Uterus (tissue), 2 donors: Measurements from ENCODE around the gene OAS2.

ENCODE experiments used
- POLR2A ChIP-seq, 2 donors: fragments of 450-650 bp; IDR thresholded peaks; one replicate each; pipeline ENCODE4 v1.6.1; 2016; ENCODE audit warnings: antibody characterized with exemption in 2 of 2, mild to moderate bottlenecking in 1 of 2, moderate library complexity in 1 of 2
- TF ChIP-seq, protein P1 (sequence below), 4 experiments: fragments of 200-600 bp in 2 of 4; fragments of 450-650 bp in 2 of 4; sonication (generic) in 2 of 4; IDR thresholded peaks; one replicate each; pipeline ENCODE4 v1.5.1; 2016 to 2019; ENCODE audit warnings: antibody characterized with exemption in 4 of 4, mild to moderate bottlenecking in 2 of 4, moderate library complexity in 1 of 4

DNA sequence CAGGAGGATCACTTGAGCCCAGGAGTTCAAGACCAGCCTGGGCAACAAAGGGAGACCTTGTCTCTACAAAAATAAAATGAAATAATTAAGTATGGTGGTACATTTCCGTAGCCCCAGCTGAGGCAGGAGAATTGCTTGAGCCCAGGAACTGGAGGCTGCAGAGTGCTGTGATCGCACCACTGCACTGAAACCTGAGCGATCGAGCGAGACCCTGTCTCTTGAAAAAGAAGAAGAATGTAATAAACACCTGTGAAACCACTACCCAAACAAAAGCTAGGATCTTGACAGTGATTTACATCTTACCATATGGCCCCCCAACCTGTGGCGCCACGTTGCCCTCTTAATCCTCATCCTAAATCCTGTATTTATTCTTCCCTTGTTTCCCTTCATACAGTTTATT lies 72.5 kb downstream of the OAS2 start:
- TF ChIP-seq, protein P1, sequence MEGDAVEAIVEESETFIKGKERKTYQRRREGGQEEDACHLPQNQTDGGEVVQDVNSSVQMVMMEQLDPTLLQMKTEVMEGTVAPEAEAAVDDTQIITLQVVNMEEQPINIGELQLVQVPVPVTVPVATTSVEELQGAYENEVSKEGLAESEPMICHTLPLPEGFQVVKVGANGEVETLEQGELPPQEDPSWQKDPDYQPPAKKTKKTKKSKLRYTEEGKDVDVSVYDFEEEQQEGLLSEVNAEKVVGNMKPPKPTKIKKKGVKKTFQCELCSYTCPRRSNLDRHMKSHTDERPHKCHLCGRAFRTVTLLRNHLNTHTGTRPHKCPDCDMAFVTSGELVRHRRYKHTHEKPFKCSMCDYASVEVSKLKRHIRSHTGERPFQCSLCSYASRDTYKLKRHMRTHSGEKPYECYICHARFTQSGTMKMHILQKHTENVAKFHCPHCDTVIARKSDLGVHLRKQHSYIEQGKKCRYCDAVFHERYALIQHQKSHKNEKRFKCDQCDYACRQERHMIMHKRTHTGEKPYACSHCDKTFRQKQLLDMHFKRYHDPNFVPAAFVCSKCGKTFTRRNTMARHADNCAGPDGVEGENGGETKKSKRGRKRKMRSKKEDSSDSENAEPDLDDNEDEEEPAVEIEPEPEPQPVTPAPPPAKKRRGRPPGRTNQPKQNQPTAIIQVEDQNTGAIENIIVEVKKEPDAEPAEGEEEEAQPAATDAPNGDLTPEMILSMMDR (IDR thresholded peaks at IDR 0.05): no peak
- no peak for TF ChIP-seq POLR2A (IDR thresholded peaks at IDR 0.05)
